Caco-2 (cell line): ENCODE measurements around the gene AMPD3. TPM values are rescaled to one million over a fixed set of nuclear protein-coding genes. Genes with fewer than 3 reads are reported as not detected.

ENCODE experiments used
- BruUV-seq: library from RNA; stranded (reverse); fragments of 400-500 nt; replicated peaks from 2 replicates; lab custom pipeline; 2021; lab: Mats Ljungman, UMichigan
- CTCF ChIA-PET: fragments of 300-600 bp; sonication (Branson Sonifier 250); formaldehyde crosslinking; loops from one replicate; lab custom pipeline; 2022; ENCODE audit warnings: antibody characterized with exemption; lab: Charles Lee
- POLR2A ChIA-PET: fragments of 300-600 bp; sonication (Branson Sonifier 250); formaldehyde crosslinking; loops from one replicate; lab custom pipeline; 2022; ENCODE audit warnings: antibody characterized with exemption; lab: Charles Lee
- DNase-seq, 2 experiments: peaks; one replicate each; pipeline versions ENCODE4 v3.0.0 to v3.0.0-alpha.2; 2020 to 2022
- H3K27me3 ChIP-seq: replicated peaks from 2 replicates; pipeline ENCODE4 v1.6.0; 2011; ENCODE audit warnings: low read length; ENCODE audit not compliant: control insufficient read depth, insufficient read depth
- H3K36me3 ChIP-seq: 2 replicates; pipeline ENCODE4 v1.5.1; 2011; ENCODE audit warnings: low read length; ENCODE audit not compliant: control insufficient read depth, insufficient read depth
- H3K4me1 ChIP-seq: fragments of 250-450 bp; sonication (Bioruptor Pico); 2 replicates; pipeline ENCODE4 v1.5.1; 2020; ENCODE audit warnings: mild to moderate bottlenecking
- H3K4me3 ChIP-seq: 2 replicates; pipeline ENCODE4 v1.5.1; 2011; ENCODE audit warnings: low read depth, mild to moderate bottlenecking, control low read depth, low read length
- H3K9me3 ChIP-seq: fragments of 250-450 bp; sonication (Bioruptor Pico); 2 replicates; pipeline ENCODE4 v1.5.1; 2020; ENCODE audit warnings: mild to moderate bottlenecking, moderate library complexity
- H3K27ac Mint-ChIP-seq: one replicate; pipeline ENCODE4 v1.8.0; 2022; ENCODE audit warnings: mixed read lengths; ENCODE audit not compliant: unreplicated experiment
- H3K27me3 Mint-ChIP-seq: one replicate; pipeline ENCODE4 v1.8.0; 2022; ENCODE audit warnings: mixed read lengths; ENCODE audit not compliant: insufficient read depth, unreplicated experiment
- H3K36me3 Mint-ChIP-seq: one replicate; pipeline ENCODE4 v1.8.0; 2022; ENCODE audit warnings: mild to moderate bottlenecking, mixed read lengths; ENCODE audit not compliant: insufficient read depth, unreplicated experiment
- H3K4me1 Mint-ChIP-seq: one replicate; pipeline ENCODE4 v1.8.0; 2022; ENCODE audit warnings: low read depth, mixed read lengths; ENCODE audit not compliant: unreplicated experiment
- H3K4me3 Mint-ChIP-seq: one replicate; pipeline ENCODE4 v1.8.0; 2022; ENCODE audit warnings: mild to moderate bottlenecking, moderate library complexity, mixed read lengths; ENCODE audit not compliant: unreplicated experiment
- H3K9me3 Mint-ChIP-seq: one replicate; pipeline ENCODE4 v1.8.0; 2022; ENCODE audit warnings: mixed read lengths; ENCODE audit not compliant: unreplicated experiment
- intact Hi-C: fragments of 100-400 bp; cut with micrococcal nuclease; formaldehyde crosslinking; loops from one replicate; pipeline ENCODE4 v1.10.0; 2022; ENCODE audit not compliant: unreplicated experiment
- total RNA-seq: library from RNA; stranded (reverse); gene quantifications from 2 replicates; pipeline ENCODE4 v1.2.3, GENCODE V29; 2022
- TF ChIP-seq, protein P1 (sequence below), 2 experiments: fragments of 200-600 bp in 1 of 2; IDR thresholded peaks; 1 replicate in 1 of 2; 2 replicates in 1 of 2; pipeline versions ENCODE4 v1.5.1 to v1.8.0; 2011 to 2022; ENCODE audit warnings: antibody characterized with exemption in 1 of 2, control low read depth in 1 of 2, inconsistent platforms in 1 of 2, low read depth in 1 of 2, low read length in 1 of 2, mild to moderate bottlenecking in 1 of 2, moderate library complexity in 1 of 2; ENCODE audit not compliant: insufficient read depth in 1 of 2, severe bottlenecking in 1 of 2, unreplicated experiment in 1 of 2

Gene AMPD3
- total RNA-seq, 1 experiment from 2014 or later = 13.4 TPM

DNA sequence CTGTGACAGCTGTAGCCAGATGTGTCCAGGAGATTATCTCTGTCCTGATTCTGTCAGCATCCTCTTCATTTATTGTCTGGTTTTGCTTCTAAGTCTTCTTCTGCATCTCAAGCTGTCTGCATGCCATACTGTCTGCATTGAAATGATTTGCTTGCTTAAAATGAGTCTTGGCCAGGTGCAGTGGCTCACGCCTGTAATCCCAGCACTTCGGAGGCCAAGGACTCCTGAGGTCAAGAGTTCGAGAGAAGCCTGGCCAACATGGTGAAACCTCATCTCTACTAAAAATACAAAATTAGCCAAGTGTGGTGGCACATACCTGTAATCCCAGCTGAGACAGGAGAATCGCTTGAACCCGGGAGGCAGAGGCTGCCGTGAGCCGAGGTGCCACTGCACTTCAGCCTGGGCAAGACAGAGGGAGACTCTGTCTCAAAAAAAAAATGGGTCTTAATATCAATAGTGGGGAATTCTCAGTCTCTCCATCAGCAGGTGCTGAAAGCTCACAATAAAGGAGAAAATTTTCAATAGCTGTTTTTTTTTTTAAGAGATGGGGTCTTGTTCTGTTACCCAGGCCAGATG lies 39.2 kb upstream of the AMPD3 start:
- intact Hi-C loops = no loop called here
- Histone ChIP-seq H3K9me3 (0 out of 2 replicates have a peak, but pooled peaks cover 5% of the 10 kb centered on the region), H3K36me3 (no peaks in the 10 kb centered on the region), H3K4me1 (no peaks in the 10 kb centered on the region), H3K4me3 (no peak overlapping the region), H3K27me3 (no peaks in the 10 kb centered on the region)
- H3K36me3 Mint-ChIP-seq = peaks cover 5% of the 10 kb centered on the region
- no TSS peak for BruUV-seq
- CTCF ChIA-PET = no interaction called here
- no peaks in the 10 kb centered on the region for H3K27me3 Mint-ChIP-seq
- H3K27ac Mint-ChIP-seq = no peak overlapping the region
- TF ChIP-seq, protein P1, sequence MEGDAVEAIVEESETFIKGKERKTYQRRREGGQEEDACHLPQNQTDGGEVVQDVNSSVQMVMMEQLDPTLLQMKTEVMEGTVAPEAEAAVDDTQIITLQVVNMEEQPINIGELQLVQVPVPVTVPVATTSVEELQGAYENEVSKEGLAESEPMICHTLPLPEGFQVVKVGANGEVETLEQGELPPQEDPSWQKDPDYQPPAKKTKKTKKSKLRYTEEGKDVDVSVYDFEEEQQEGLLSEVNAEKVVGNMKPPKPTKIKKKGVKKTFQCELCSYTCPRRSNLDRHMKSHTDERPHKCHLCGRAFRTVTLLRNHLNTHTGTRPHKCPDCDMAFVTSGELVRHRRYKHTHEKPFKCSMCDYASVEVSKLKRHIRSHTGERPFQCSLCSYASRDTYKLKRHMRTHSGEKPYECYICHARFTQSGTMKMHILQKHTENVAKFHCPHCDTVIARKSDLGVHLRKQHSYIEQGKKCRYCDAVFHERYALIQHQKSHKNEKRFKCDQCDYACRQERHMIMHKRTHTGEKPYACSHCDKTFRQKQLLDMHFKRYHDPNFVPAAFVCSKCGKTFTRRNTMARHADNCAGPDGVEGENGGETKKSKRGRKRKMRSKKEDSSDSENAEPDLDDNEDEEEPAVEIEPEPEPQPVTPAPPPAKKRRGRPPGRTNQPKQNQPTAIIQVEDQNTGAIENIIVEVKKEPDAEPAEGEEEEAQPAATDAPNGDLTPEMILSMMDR (IDR thresholded peaks at IDR 0.05; ENCODE audit: insufficient read depth in 1 of 2, low read depth in 1 of 2, low read length in 1 of 2, severe bottlenecking in 1 of 2, unreplicated experiment in 1 of 2) = no peak
- H3K4me3 Mint-ChIP-seq = no peak overlapping the region
- H3K4me1 Mint-ChIP-seq = no peaks in the 10 kb centered on the region
- H3K9me3 Mint-ChIP-seq = peaks cover 14% of the 10 kb centered on the region
- DNase-seq = no peak
- POLR2A ChIA-PET = no interaction called here

DNA sequence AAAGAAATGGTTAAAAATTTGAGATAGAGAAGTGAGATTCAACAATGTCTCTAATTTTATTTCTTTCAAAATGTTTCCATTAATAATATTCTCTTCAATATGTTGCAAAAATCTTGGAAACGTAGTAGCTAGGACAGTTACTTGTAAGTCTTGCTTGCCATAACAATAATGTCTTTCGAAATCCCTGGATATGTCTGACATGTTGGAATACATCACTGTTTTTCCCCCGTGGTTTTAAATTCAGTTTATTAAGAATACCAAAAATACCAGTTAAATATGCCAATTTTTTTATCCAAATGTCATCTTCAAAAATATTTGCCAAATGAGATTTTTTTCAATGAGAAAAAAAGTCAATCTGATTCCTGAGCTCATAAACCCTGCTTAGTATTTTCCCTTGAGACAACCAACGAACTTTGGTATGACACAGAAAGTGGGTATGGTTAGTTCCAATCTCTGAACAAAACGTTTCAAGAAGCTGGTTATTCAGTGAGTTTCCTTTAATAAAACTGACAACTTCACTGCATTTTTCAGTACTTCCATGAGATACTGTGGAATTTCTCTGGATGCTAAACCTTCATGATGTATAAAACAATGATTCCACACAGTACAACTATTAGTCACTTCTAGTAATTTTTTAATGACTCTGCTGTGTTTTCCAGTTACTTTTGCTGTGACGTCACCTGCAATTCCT lies 36.7 kb upstream of the AMPD3 start:
- intact Hi-C loops = no loop called here
- CTCF ChIA-PET = interaction anchor here (1.1 kb wide), 1 partner anchor 122 kb away, joined by 3 read pairs; the partner anchor contains the start of gene RNF141

DNA sequence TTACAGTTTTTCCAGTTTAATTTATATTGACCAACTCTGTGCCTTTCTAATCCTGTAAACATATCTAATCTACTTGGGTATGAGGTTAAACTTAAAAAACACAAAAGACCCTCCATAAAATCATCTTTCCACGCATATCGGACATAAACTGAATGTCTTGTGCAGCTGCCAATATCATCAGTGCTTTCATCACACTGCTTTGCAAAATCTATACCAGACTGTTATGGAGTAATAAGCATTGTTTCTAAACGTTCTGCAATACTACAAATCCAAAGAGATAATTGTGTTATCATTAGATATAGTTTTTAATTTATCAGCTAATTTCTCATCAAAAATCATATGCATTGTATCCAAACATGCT lies 36.1 kb upstream of the AMPD3 start:
- TF ChIP-seq, protein P1 (IDR thresholded peaks at IDR 0.05; ENCODE audit: insufficient read depth in 1 of 2, low read depth in 1 of 2, low read length in 1 of 2, severe bottlenecking in 1 of 2, unreplicated experiment in 1 of 2) = no peak
- no peaks in the 10 kb centered on the region for H3K27me3 ChIP-seq
- no peaks in the 10 kb centered on the region for H3K4me1 Mint-ChIP-seq
- intact Hi-C loops = no loop called here
- no peaks in the 10 kb centered on the region for H3K27me3 Mint-ChIP-seq
- no peak for DNase-seq
- CTCF ChIA-PET = interaction anchor here (1.1 kb wide), 1 partner anchor 122 kb away, joined by 3 read pairs; the partner anchor contains the start of gene RNF141
- H3K4me1 ChIP-seq = no peaks in the 10 kb centered on the region
- POLR2A ChIA-PET = interaction anchor here (0.6 kb wide), 1 partner anchor 1055 kb away, joined by 3 read pairs; no protein-coding TSS in a partner anchor
- no peaks in the 10 kb centered on the region for H3K36me3 Mint-ChIP-seq
- H3K9me3 Mint-ChIP-seq = peaks cover 15% of the 10 kb centered on the region
- no peak overlapping the region for H3K4me3 Mint-ChIP-seq
- peaks cover 11% of the 10 kb centered on the region; the same call in 1 of the 2 replicates for H3K9me3 ChIP-seq
- H3K27ac Mint-ChIP-seq = no peak overlapping the region
- H3K36me3 ChIP-seq = no peaks in the 10 kb centered on the region
- no peak overlapping the region for H3K4me3 ChIP-seq
- BruUV-seq = no TSS peak

More for the DNA sequence above, 36.7 kb upstream of the AMPD3 start:
- Histone ChIP-seq H3K4me1 (no peaks in the 10 kb centered on the region), H3K9me3 (peaks cover 11% of the 10 kb centered on the region; the same call in 1 of the 2 replicates), H3K4me3 (no peak overlapping the region), H3K36me3 (no peaks in the 10 kb centered on the region), H3K27me3 (no peaks in the 10 kb centered on the region)
- no peak overlapping the region for H3K27ac Mint-ChIP-seq
- no peaks in the 10 kb centered on the region for H3K36me3 Mint-ChIP-seq
- no peak for DNase-seq
- TF ChIP-seq, protein P1 (IDR thresholded peaks at IDR 0.05; ENCODE audit: insufficient read depth in 1 of 2, low read depth in 1 of 2, low read length in 1 of 2, severe bottlenecking in 1 of 2, unreplicated experiment in 1 of 2) = no peak
- peaks cover 10% of the 10 kb centered on the region for H3K9me3 Mint-ChIP-seq
- H3K4me1 Mint-ChIP-seq = no peaks in the 10 kb centered on the region
- no peaks in the 10 kb centered on the region for H3K27me3 Mint-ChIP-seq
- POLR2A ChIA-PET = interaction anchor here (0.6 kb wide), 1 partner anchor 1054 kb away, joined by 3 read pairs; no protein-coding TSS in a partner anchor
- H3K4me3 Mint-ChIP-seq = no peak overlapping the region
- no TSS peak for BruUV-seq
